RCC 7860 (cell line): ENCODE results near the gene TMEM154.
A peak's percentile ranks its signal among the peaks of the same experiment; 100 is the strongest.

Experiments
- DNase-seq: peaks from one replicate; pipeline ENCODE4 v3.0.0-alpha.2; 2015; ENCODE audit warnings: low spot score
- FAIRE-seq: peaks from 2 replicates; lab custom pipeline; 2012; peaks lifted over from hg19 to GRCh38; lab: Jason Lieb, UNC

Gene TMEM154, protein sequence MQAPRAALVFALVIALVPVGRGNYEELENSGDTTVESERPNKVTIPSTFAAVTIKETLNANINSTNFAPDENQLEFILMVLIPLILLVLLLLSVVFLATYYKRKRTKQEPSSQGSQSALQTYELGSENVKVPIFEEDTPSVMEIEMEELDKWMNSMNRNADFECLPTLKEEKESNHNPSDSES

DNA sequence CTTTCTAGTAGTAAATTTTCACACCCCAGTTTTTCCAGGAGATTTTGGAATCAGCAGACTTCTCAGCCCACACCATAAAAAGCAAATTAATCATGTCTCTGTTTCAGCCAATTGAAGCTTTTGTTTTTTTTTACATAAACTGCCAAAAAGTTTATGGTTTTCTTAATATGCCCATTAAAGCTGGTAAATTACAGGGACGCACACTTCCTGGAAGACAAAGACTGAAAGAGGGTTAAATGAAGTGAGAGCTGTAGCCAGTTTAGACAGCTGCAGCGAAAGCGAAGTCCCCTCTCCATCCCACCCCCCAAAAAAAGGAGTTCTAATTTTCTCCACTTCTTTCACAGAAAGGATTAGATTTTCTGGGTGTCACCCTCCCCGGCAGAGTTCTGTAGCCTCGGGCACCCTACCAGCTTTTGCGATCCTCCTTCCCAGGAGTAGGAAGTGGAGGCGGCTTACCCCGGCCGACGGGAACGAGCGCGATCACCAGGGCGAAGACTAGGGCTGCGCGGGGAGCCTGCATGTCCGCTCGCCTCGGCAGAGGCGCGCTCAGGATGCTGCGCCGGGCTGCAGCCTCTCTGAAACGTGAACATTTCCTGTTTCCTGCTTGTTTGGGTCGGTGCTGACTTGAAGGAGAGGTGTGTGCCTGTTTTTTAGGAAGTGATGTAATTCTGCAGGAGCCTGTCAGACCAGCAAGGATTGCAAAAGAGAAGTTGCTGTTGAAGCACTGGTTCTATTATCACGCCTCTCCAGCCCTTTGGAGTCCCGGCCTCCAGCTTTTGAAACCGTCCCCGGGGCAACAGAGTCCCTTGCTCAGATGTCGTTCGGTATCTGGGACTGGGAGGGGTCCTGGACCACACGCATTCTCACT is at the start of gene TMEM154:
TMEM154 (minus strand) TSS at position 584 of the 868 bp plus-strand sequence; CDS start at position 520, 64 bp downstream.
- FAIRE-seq = no peak
- DNase-seq = peak; percentile 41

DNA sequence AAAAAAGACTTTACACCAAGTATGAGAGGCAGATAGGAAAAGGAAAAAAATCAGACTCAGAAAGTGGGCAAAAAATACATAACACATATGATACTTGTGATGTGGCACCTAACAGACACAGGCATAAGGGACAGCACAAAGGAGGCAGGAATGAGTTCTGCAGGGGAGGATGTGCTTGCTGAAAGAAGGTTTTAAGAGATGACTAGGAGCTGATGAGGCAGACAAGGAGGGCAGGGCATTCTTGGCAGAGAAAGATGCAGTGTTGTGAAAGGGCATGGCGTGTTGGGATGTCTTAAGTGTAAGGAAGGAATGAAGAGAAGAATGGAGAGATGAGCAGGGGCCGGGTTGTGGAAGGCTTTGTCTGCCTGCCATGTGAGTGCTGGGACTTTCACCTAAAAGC is 49.7 kb upstream of the TMEM154 start:
- FAIRE-seq = no peak
- no peak for DNase-seq

DNA sequence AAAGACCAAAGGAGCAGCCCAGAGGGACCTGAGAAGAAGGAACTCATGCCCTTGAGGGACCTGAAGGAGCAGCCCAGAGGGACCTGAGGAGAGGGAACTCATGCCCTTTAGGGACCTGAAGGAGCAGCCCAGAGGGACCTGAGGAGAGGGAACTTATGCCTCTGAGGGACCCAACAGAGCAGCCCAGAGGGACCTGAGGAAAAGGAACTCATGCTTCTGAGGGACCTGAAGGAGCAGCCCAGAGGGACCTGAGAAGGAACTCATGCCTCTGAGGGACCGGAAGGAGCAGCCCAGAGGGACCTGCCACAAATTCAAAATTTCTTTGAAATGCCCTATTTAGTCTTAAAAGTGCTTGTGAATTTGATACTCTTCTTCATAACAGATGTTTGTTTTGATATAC is 48.5 kb upstream of the TMEM154 start:
- DNase-seq (no peak), FAIRE-seq (no peak)

DNA sequence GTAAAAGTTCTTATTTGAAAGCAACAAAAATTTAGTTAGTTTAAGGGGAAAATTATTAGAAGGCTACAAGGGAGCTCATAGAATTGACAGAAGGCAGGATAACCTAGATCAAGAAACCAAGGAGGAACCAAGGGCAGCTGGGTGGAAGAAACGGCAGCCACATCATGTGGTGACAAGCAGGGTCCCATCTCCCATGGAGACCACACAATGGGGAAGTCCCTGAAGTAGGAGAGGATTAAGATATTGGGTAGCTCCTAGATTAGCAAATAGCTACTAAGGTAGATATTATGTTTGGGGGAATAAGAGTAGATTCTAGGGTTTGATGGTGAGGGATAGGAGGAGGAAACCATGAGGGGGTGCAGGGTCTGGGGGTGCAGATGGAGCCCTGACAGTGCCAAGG is 48.0 kb upstream of the TMEM154 start:
- no peak for FAIRE-seq
- DNase-seq = no peak

DNA sequence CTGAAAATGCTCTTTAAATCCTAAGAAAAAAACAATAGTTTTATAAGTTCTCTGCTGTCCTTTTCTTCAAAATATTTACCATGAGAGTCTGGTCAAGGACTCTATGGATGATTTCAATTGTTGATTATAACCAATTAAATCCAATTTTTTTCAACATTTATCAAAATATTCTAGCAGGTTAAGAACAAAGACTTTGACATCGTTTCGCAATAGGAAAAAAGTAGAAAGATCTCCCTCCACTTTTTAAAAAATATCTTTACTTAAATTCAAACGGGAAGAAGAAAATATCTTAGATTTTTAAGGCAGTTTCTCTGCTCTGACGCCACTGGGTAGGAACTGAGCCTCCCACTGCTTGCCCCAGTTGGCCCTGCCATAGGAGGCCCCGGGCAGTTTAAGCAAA is 44.7 kb upstream of the TMEM154 start:
- DNase-seq = no peak
- FAIRE-seq = no peak

DNA sequence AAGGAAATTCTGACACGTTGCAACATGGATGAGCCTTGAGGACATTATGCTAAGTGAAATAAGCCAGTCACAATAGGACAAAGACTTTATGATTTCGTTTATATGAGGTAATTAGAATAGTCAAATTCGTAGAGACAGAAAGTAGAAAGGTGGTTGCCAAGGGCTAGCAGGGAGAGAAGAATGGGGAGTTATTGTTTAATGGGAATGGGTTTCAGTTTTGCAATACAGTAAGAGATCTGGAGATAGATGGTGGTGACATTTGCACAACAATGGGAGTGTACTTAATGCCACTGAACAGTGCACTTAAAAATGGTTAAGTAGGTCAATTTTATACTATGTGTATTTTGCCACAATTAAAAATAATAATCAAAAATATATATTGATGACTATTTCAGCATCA is 43.4 kb upstream of the TMEM154 start:
- FAIRE-seq = no peak
- DNase-seq = no peak

DNA sequence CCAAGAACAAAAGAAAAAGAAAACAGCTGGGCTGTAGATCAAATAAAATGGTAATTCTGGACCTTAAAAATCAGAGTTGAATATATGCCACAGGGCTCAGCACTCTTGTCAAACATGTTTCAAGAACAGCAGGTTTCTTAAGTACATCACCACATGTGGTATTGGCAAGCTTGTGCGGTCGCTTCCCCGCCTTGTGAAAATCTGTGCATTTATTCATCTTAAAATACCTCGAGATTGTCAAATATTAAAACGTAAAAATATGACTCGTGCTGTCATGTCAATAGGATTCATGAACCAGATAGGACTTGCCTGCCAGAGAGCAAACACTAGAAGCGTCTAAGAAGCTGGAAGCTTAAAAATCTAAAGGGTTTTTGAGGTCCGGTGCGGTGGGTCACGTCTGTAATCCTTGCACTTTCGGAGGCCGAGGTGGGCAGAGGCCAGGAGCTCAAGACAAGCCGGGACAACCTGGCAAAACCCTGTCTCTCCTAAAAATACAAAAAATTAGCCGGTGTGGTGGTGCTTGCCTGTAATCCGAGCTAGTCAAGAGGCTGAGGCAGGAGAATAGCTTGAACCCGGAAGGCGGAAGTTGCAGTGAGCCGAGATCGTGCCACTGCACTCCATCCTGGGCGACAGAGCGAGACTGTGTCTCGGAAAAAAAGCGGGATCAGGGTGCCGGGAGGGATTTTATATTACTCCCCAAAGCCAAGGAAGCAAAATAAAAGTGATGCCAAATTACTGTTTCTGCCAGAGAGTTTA is 40.2 kb upstream of the TMEM154 start:
- DNase-seq (no peak), FAIRE-seq (no peak)

DNA sequence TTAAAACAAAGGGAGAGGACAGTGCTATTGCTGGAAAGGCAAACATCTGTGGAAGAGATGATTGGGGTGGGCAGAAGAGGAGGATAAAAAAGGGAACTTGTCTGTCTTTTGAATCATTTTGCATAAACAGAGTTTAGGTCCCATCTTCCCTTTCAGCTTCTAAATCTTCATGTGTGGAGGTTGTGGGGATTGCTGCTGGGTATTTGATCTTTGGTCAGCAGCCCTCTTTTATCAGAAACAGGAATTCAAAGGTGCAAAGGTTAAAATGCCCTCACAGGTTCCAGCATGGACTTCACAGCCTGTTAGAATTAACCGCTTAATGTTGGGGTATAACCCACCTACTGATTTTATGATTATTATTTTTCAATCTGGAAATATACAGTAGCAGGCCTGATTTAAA is 39.5 kb upstream of the TMEM154 start:
- FAIRE-seq (no peak), DNase-seq (no peak)

DNA sequence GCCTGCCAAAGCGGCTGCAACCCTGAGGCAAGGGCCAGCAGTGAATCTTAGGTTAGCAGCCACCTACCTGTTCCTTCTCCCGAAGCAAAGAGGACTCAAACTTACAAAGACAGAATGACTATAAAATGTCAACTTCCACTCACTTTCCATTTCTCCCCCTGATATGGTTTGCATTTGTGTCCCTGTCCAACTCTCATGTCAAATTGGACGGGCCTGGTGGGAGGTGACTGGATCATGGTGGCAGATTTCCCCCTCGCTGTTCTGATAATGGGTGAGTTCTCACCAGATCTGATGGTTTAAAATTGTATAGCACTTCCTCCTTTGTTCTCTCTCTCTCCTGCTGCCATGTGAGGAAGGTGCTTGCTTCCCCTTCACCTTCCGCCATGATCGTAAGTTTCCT is 35.3 kb upstream of the TMEM154 start:
- DNase-seq = no peak

DNA sequence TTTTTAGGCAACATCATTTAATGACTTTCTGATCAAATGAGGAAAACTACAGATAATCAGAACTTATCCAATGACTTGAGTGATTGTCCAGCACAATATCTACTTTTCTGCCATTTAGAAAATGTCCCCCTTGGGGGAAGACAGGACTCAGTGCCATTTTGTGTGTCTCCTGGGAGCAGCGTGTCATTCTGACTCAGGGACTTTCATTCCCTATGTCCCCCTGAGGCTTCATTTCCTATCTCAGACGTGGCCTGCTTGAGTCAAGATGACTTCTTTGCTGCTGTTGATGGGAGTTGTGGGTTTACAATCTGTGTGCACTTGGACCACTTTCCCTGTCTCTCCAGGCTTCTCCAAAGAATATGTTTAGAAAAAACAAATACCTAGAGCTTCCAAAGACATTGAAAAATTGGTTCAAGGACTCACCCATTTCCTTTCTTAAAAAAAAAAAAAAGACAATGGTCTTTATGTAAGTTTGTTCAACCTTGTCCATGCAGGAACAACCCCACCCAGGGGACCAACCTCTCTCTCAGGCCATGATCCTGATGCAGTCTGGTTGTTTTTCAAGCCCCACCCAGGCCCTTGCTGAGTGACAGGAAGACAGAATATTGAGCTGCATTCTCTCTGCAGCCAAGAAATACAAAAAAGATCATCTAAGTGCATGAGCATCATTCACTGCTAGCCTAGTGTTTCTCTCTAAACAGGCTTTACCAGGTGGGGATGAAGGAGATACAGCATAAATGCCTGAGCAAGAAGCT is 34.3 kb upstream of the TMEM154 start:
- no peak for DNase-seq
- FAIRE-seq = no peak

More for the DNA sequence above, 35.3 kb upstream of the TMEM154 start:
- FAIRE-seq = no peak

DNA sequence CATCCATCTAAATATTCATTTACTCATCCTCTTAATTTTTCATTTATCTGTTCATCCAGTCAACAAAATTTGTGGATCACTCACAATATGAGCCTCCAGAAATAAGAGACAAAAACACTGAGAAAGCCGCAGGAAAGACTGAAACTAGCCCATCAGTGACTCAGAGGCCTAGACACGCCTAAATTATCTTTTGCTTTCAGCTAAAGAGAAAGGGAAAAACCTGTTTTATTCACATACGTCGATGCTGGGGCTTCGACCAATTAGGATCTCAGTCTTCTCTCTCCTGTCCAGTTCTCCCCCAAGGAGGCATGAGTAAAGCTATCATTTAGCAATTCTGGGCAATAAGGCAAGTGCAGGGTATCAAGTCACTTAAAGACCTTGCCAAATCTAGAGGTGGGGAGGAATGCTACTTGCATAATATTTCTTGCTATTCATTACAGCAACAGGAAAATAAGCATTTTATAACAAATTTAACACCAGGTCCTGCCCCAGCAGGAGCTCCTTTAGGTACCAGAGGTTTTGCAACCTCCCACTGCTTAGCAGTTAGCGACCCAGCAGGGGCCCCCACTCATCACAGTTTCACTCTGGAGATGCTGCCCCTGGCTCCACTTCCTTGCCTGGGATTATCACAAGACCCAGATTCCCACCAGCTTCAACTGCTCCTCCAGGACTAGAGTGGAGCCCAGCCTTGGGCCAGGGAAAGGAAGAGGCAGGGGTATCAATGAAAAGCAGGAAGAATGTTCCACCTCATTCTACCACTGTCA is 30.1 kb upstream of the TMEM154 start:
- DNase-seq = no peak
- FAIRE-seq = no peak

DNA sequence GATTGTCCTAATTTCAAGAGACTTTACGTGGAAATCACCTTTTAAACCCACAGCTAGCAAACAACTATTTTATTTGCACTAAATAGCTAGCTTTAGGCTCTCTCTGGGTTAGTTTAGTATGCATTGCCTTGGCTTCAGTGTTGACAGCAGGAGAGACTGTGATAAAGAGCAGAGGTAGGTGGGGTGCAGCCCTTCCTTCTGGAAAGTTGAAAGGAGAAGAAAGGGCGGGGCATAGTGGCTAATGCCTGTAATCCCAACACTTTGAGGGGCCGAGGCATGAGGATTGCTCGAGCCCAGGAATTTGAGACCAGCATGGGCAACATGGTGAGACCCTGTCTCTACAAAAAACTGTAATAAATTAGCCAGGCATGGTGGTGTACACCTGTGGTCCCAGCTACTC is 29.0 kb upstream of the TMEM154 start:
- FAIRE-seq (no peak), DNase-seq (no peak)

DNA sequence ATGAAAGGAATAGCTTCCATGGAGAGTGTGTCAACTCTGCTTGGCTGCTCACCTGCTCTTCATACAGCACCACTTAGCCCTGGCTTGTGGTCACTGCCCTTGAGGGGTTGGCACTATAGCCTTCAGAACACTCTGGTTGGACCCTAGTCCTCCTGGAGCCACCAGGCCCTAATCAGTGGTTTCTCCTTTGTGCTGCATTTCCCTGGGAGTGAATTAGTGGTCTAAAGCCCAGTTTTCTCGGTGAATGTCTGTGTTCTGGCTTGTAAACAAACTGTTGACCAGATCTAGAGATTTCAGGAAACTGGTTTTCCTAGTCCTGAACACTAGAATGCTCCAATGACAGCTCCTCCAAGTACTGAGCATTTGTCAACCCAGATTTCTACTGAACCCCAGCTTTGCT is 28.6 kb upstream of the TMEM154 start:
- DNase-seq (no peak), FAIRE-seq (no peak)

DNA sequence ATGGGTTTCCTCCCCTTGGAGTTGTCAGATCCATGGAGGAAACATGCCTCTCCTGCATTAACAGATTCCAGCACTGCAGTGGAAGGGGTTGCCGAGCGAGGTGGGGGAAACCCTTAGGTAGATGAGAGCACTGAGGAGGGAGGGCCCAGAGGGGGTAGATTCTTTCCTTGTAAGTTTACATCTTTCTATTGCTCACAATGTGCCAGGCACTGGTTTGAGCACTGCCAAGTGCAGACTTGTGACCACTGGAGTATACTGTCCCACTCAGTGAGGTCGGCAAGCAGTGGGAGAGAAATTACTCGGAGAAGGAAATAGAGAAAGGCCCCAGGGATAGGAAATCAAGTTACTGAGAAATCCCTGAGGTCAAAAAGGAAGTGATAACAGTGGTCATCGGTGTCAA is 27.8 kb upstream of the TMEM154 start:
- FAIRE-seq (no peak), DNase-seq (no peak)

DNA sequence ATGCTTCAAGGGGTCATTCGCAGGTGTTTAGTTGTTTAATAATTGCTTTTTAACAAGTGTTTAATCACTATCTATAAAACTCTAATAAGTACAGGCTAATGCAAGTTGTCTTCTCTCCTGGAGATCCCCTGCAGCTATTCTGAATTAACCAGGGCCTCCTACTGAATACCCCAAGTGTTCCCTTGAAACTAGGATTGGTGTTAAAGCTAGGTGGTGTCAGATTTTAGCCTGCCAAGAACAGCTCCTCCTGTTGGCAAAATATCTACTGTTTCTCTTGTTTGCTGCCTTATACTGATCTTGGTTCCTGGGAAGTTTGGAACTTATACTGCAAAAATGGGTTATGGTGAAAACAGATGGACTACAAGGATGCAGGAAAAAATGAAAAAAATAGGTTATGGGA is 26.1 kb upstream of the TMEM154 start:
- DNase-seq = no peak
- no peak for FAIRE-seq

DNA sequence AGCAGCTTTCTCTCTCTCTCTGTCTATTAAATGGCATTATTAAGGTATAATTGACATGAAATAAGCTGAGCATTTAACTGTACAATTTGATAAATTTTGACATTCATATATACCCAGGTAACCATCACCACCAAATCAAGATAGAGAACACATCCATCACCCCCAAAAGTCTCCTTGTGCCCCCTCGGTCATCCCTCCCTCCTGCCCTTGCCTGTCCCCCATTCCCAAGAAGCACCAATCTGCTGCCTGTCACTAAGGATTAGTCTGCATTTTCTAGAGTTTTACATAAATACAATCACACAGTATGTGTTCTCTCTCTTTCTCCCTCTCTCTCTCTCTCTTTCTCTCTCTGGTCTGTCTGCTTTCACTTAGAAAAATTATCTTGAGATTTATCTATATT is 25.0 kb upstream of the TMEM154 start:
- no peak for DNase-seq
- FAIRE-seq = no peak

DNA sequence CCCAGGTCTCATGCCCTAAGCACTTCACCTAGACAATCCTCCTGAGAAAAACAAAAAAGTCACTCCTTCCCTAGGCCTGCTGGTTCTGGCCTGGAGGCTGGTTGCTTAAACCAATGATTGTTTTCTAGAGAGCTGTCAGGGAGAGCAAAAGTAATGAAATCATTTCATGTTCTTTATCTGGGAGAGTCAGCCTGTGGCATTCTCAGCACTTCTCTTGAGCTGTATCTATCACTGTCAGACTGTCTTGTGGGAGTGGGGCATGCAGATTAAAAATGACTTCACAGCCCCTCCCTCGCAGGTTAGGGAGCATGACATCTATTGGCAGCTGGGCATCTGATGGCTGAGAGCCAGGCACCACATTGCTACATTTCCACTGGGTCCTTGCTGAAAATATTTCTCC is 20.4 kb upstream of the TMEM154 start:
- FAIRE-seq (no peak), DNase-seq (no peak)

DNA sequence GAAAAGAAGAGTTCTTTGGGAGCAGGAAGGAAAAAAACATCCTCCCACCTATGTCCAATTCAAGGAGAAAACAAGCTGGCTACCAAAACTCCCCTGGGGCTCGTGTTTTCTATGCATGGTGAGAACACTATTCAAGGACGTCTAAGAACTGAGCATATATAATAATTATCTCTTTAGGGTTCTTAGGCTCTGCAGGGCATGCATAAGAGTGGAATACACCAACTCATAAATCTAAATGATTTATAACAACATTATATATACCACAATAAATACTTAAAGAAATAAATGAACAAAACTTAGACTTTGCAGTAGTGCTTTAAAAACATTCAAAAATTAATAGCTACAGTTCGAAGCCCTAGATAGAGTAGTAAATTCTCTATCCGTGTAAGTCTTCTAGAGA is 19.5 kb upstream of the TMEM154 start:
- FAIRE-seq = no peak
- no peak for DNase-seq

DNA sequence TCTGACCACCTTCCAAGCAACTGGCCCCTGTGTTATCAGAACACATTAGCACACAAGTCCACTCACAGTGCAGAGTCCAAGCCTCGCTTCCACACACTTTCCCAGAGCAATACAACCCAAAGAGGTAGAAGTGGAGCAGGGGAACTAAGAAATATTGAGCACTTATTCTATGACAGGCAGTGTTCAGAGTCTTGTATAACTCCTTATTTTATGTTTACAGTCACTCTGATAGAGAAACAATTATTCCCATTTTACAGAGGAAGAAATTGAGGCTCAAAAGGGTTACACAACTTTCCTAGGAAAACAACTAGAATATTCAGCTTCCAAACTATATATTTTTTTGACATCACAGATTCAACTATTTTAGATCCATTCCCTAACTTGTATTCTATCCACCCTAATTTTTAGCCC is 18.3 kb upstream of the TMEM154 start:
- FAIRE-seq = no peak

More for the DNA sequence above, 18.3 kb upstream of the TMEM154 start:
- DNase-seq = no peak
